ENCODE data around the gene LBX2. TPM values are rescaled to one million over a fixed set of nuclear protein-coding genes. Genes with fewer than 3 reads are reported as not detected.
A peak's percentile ranks its signal among the peaks of the same experiment; 100 is the strongest.

LBX2 gene
- total and polyA plus RNA-seq, 2 of the 4 experiments (the other 2 are of a cell fraction), result 0.18 to 0.62 TPM

DNA sequence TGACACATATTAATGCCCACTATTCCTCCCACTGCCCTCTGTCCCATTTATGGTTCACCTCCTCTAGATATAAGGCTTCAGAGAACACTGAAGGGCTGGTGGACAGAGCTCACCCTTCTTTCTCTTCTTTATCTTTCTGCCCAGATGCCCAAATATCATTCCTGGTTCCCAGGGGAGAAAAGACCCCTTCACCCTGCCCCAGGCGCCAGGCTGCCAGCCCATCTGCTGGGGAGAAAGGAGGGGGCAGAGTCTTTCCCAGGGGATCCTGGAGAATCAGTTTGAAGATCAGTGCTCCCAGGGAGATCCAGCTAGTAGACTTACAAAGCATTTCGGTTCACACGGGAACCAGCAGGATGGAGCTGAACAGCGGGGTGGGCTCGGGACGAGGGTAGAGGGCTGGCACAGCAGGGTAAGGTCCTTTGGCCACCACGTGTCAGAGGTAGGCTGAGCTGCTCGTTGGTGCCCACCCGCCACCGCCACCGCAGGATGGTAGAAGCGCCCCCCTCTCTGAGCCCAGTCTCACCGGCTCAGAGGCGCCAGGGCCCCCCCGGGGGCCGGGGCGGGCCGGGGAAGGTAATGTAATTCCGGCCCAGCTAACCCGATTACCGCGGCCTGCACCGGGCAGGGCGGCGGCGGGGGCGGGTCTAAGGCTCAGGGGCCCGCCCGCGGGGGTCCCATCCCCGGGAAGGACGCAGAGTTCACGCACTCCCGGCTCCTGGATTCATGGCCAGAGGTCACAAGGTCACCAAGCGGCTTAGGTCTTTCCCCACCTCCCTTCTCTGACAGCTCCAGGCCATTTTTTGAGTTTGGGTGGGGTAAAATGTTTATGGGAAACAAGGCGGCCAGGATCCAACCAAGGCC, 13.6 kb upstream of the LBX2 start:
- H3K18ac ChIP-seq (ENCODE audit: low read depth, low read length), result no peak overlapping the region
- dilution Hi-C loops (cut with HindIII; ENCODE audit: low sequenced_read_pairs, unreplicated experiment), result no loop called here
- H3K27me3 ChIP-seq (ENCODE audit: control insufficient read depth, insufficient read depth, low read length), result peaks cover 69% of the 10 kb centered on the region
- BruUV-seq (replicated peaks), result no TSS peak
- H4K5ac ChIP-seq (ENCODE audit: low read depth, low read length), result no peak overlapping the region
- H3K4me3 ChIP-seq (ENCODE audit: insufficient read depth, low read depth, low read length), result no peak overlapping the region
- H4K20me1 ChIP-seq (ENCODE audit: insufficient read depth, low read length), result 0 out of 2 replicates have a peak, but pooled peaks cover 5% of the 10 kb centered on the region
- no peak overlapping the region for H4K91ac ChIP-seq (ENCODE audit: insufficient read depth, low read depth, low read length)
- H3K4ac ChIP-seq (ENCODE audit: low read depth, low read length), result no peak overlapping the region
- H3K9ac ChIP-seq (ENCODE audit: low read depth, low read length), result no peak overlapping the region
- peak overlapping the region; percentile 5 for H2AK9ac ChIP-seq (replicated peaks; ENCODE audit: low read depth, low read length, poor library complexity)
- CTCF ChIA-PET, result no interaction called here
- no peak overlapping the region for H4K8ac ChIP-seq (ENCODE audit: low read depth in 2 of 2, low read length in 2 of 2)
- intact Hi-C loops (cut with micrococcal nuclease), result no loop called here
- H2BK120ac ChIP-seq (ENCODE audit: low read depth, low read length), result no peak overlapping the region
- H2BK15ac ChIP-seq (ENCODE audit: low read depth, low read length), result no peak overlapping the region
- H3K4me1 ChIP-seq (ENCODE audit: control insufficient read depth, insufficient read depth, low read length), result 0 out of 2 replicates have a peak, but pooled peaks cover 2% of the 10 kb centered on the region
- H2AFZ ChIP-seq (replicated peaks; ENCODE audit: low read length, poor library complexity), result no peak overlapping the region
- no peak overlapping the region for H3K14ac ChIP-seq (replicated peaks; ENCODE audit: low read depth, low read length)
- DNase-seq (no peak), ATAC-seq (ENCODE audit: low read depth) (no peak)
- H2AK5ac ChIP-seq (ENCODE audit: low read depth, low read length), result peak overlapping the region; percentile 50; the same call in 1 of the 2 replicates
- H3K4me2 ChIP-seq (ENCODE audit: low read depth, low read length), result no peak overlapping the region
- H3K36me3 ChIP-seq (ENCODE audit: control insufficient read depth, insufficient read depth, low read length), result no peaks in the 10 kb centered on the region
- no peak overlapping the region for H3K27ac ChIP-seq (ENCODE audit: insufficient read depth, low read length)
- POLR2A ChIA-PET (ENCODE audit: unreplicated experiment), result no interaction called here
- in situ Hi-C loops (cut with MboI; ENCODE audit: low sequenced_read_pairs), result no loop called here
- H2BK20ac ChIP-seq (ENCODE audit: low read depth, low read length), result no peak overlapping the region
- peaks cover 18% of the 10 kb centered on the region for H3K9me3 ChIP-seq (ENCODE audit: control insufficient read depth, insufficient read depth, low read length)
- 13% methylated on average over 9 of the region's 36 CpGs; no CpG with 5 or more reads in 1 of the 2 experiments for WGBS, 2 experiments (ENCODE audit: extremely low coverage in 2 of 2, insufficient read length in 1 of 2)
- H3K9me1 ChIP-seq (ENCODE audit: insufficient read depth, low read length), result no peaks in the 10 kb centered on the region
- H2BK5ac ChIP-seq (ENCODE audit: low read depth, low read length, poor library complexity, severe bottlenecking), result no peak overlapping the region
- H3K79me1 ChIP-seq (ENCODE audit: low read depth in 1 of 2, low read length in 2 of 2), result no peaks in the 10 kb centered on the region
- peak overlapping the region; percentile 63; the same call in 1 of the 2 replicates for H3K23ac ChIP-seq (ENCODE audit: low read depth, low read length)
- H3K56ac ChIP-seq (ENCODE audit: extremely low read depth, insufficient read depth, low read length), result no peak overlapping the region
- TF ChIP-seq CHD1 (IDR thresholded peaks at IDR 0.05; ENCODE audit: low read depth, low read length) (no peak), RCOR1 (IDR thresholded peaks at IDR 0.05; ENCODE audit: insufficient replicate concordance, low read length) (no peak), MXI1 (IDR thresholded peaks at IDR 0.05; ENCODE audit: borderline replicate concordance, low read depth, low read length) (no peak), BHLHE40 (IDR thresholded peaks at IDR 0.05; ENCODE audit: low read depth, low read length) (no peak), MAFK (IDR thresholded peaks at IDR 0.05; ENCODE audit: low read depth, low read length) (no peak), CEBPB (IDR thresholded peaks at IDR 0.05; ENCODE audit: low read depth, low read length) (no peak), FOS (IDR thresholded peaks at IDR 0.05; ENCODE audit: low read depth, low read length) (no peak), MAZ (IDR thresholded peaks at IDR 0.05; ENCODE audit: borderline replicate concordance, low read depth, low read length) (no peak), SMC3 (IDR thresholded peaks at IDR 0.05; ENCODE audit: low read depth, low read length) (no peak), POLR2A (IDR thresholded peaks at IDR 0.05; ENCODE audit: low read depth, low read length) (no peak), NFE2L2 (IDR thresholded peaks at IDR 0.05; ENCODE audit: low read depth, low read length) (no peak), RFX5 (IDR thresholded peaks at IDR 0.05; ENCODE audit: low read depth, low read length) (no peak)
- TF ChIP-seq, protein P1, sequence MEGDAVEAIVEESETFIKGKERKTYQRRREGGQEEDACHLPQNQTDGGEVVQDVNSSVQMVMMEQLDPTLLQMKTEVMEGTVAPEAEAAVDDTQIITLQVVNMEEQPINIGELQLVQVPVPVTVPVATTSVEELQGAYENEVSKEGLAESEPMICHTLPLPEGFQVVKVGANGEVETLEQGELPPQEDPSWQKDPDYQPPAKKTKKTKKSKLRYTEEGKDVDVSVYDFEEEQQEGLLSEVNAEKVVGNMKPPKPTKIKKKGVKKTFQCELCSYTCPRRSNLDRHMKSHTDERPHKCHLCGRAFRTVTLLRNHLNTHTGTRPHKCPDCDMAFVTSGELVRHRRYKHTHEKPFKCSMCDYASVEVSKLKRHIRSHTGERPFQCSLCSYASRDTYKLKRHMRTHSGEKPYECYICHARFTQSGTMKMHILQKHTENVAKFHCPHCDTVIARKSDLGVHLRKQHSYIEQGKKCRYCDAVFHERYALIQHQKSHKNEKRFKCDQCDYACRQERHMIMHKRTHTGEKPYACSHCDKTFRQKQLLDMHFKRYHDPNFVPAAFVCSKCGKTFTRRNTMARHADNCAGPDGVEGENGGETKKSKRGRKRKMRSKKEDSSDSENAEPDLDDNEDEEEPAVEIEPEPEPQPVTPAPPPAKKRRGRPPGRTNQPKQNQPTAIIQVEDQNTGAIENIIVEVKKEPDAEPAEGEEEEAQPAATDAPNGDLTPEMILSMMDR (conservative IDR thresholded peaks at IDR 0.05; ENCODE audit: low read depth, low read length), result no peak
- TF ChIP-seq, protein P2, sequence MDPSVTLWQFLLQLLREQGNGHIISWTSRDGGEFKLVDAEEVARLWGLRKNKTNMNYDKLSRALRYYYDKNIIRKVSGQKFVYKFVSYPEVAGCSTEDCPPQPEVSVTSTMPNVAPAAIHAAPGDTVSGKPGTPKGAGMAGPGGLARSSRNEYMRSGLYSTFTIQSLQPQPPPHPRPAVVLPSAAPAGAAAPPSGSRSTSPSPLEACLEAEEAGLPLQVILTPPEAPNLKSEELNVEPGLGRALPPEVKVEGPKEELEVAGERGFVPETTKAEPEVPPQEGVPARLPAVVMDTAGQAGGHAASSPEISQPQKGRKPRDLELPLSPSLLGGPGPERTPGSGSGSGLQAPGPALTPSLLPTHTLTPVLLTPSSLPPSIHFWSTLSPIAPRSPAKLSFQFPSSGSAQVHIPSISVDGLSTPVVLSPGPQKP (IDR thresholded peaks at IDR 0.05; ENCODE audit: borderline replicate concordance, low read depth, low read length), result no peak
- TF ChIP-seq, protein P3, sequence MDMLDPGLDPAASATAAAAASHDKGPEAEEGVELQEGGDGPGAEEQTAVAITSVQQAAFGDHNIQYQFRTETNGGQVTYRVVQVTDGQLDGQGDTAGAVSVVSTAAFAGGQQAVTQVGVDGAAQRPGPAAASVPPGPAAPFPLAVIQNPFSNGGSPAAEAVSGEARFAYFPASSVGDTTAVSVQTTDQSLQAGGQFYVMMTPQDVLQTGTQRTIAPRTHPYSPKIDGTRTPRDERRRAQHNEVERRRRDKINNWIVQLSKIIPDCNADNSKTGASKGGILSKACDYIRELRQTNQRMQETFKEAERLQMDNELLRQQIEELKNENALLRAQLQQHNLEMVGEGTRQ (IDR thresholded peaks at IDR 0.05; ENCODE audit: low read depth, low read length), result no peak
